HepG2 (cell line): ENCODE results near the gene RABGEF1. TPM values are rescaled to one million over a fixed set of nuclear protein-coding genes. Genes with fewer than 3 reads are reported as not detected.
A peak's percentile ranks its signal among the peaks of the same experiment; 100 is the strongest.

Experiments
- DNMT3B ChIP-seq: conservative IDR thresholded peaks from 2 replicates; pipeline ENCODE4 v1.6.1; 2016; ENCODE audit warnings: missing biosample characterization, control low read depth
- FOXP4 ChIP-seq: sonication (generic); formaldehyde crosslinking; IDR thresholded peaks from 2 replicates; pipeline ENCODE4 v1.4.0; 2020; ENCODE audit warnings: missing genetic modification reagents
- GLI4 ChIP-seq: sonication (generic); formaldehyde crosslinking; IDR thresholded peaks from 2 replicates; pipeline ENCODE4 v1.5.1; 2020; ENCODE audit warnings: missing genetic modification reagents, mild to moderate bottlenecking, moderate library complexity, borderline replicate concordance
- IKZF4 ChIP-seq: sonication (generic); formaldehyde crosslinking; IDR thresholded peaks from 2 replicates; pipeline ENCODE4 v1.5.1; 2020; ENCODE audit warnings: borderline replicate concordance, mild to moderate bottlenecking, low read depth, missing genetic modification reagents; ENCODE audit errors: not compliant biosample characterization
- KAT8 ChIP-seq: IDR thresholded peaks from 2 replicates; pipeline ENCODE4 v1.6.1; 2016; ENCODE audit warnings: missing genetic modification reagents, missing compliant biosample characterization
- MTF2 ChIP-seq: sonication (generic); formaldehyde crosslinking; IDR thresholded peaks from 2 replicates; pipeline ENCODE4 v1.5.0; 2020; ENCODE audit warnings: missing genetic modification reagents, borderline replicate concordance
- NFE2L2 ChIP-seq: fragments of 150-350 bp; IDR thresholded peaks from 2 replicates; pipeline ENCODE4 v1.6.1; 2014; ENCODE audit warnings: low read length
- ZNF34 ChIP-seq: sonication (generic); formaldehyde crosslinking; IDR thresholded peaks from 2 replicates; pipeline ENCODE4 v1.4.0; 2020; ENCODE audit warnings: mild to moderate bottlenecking, missing genetic modification reagents, borderline replicate concordance
- ZNF468 ChIP-seq: sonication (generic); formaldehyde crosslinking; IDR thresholded peaks from 2 replicates; pipeline ENCODE4 v1.8.0; 2022; ENCODE audit warnings: mild to moderate bottlenecking, moderate library complexity, missing genetic modification reagents
- ZNF737 ChIP-seq: sonication (generic); formaldehyde crosslinking; IDR thresholded peaks from 2 replicates; pipeline ENCODE4 v1.5.0; 2020; ENCODE audit warnings: missing genetic modification reagents, mild to moderate bottlenecking, borderline replicate concordance
- polyA plus RNA-seq, 8 experiments: library from polyadenylated mRNA; depleted of rRNA in 3 of 8; stranded (reverse) in 7 of 8; unstranded in 1 of 8; fragments of >200 nt; fragmentation: Illumina TruSeq in 4 of 8; extraction: Trizol in 4 of 8; gene quantifications; 2 replicates each; pipeline versions ENCODE4 v1.2.1 to v1.2.3, GENCODE V29; 2011 to 2016; ENCODE audit warnings: low read depth in 4 of 8, missing spikeins in 1 of 8, mixed read lengths in 1 of 8; ENCODE audit not compliant: insufficient read depth in 1 of 8
- total RNA-seq, 5 experiments: library from RNA; depleted of rRNA; stranded (reverse); fragments of >200 nt; fragmentation: Illumina TruSeq; extraction: Trizol; gene quantifications; 2 replicates each; pipeline ENCODE4 v1.2.3, GENCODE V29; 2016; ENCODE audit warnings: low read depth in 1 of 5
- TF ChIP-seq, protein P1 (sequence below): IDR thresholded peaks from 2 replicates; pipeline ENCODE4 v1.6.1; 2016; ENCODE audit warnings: missing biosample characterization, missing genetic modification reagents, low read depth
- TF ChIP-seq, protein P2 (sequence below): sonication (generic); formaldehyde crosslinking; IDR thresholded peaks from 2 replicates; pipeline ENCODE4 v1.5.1; 2020; ENCODE audit warnings: mild to moderate bottlenecking, missing genetic modification reagents
- TF ChIP-seq, protein P3 (sequence below): sonication (generic); formaldehyde crosslinking; IDR thresholded peaks from 2 replicates; pipeline ENCODE4 v1.4.0; 2020; ENCODE audit warnings: missing genetic modification reagents
- TF ChIP-seq, protein P4 (sequence below): sonication (generic); formaldehyde crosslinking; IDR thresholded peaks from 2 replicates; pipeline ENCODE4; 2020; ENCODE audit warnings: missing genetic modification reagents, mild to moderate bottlenecking, borderline replicate concordance
- TF ChIP-seq, protein P5 (sequence below): sonication (generic); formaldehyde crosslinking; IDR thresholded peaks from 2 replicates; pipeline ENCODE4 v1.4.0; 2020; ENCODE audit warnings: missing genetic modification reagents

The RABGEF1 gene
- total and polyA plus RNA-seq, 2 of the 13 experiments (the other 11 are each of a cell fraction or from before 2014, with no cell fraction given) = 22.7 to 35.3 TPM

GRCh38 chr7:66844552-66845378 lies 104.2 kb downstream of the RABGEF1 start (continued):
- TF ChIP-seq, protein P1, sequence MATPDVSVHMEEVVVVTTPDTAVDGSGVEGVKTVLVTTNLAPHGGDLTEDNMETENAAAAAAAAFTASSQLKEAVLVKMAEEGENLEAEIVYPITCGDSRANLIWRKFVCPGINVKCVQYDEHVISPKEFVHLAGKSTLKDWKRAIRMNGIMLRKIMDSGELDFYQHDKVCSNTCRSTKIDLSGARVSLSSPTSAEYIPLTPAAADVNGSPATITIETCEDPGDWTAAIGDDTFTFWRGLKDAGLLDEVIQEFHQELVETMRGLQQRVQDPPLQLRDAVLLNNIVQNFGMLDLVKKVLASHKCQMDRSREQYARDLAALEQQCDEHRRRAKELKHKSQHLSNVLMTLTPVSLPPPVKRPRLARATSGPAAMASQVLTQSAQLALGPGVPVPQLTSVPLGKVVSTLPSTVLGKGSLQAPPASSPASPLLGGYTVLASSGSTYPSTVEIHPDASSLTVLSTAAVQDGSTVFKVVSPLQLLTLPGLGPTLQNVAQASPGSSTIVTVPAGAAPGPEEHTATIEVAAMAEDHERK (CRISPR knock-in tag) = peak; percentile 76
- TF ChIP-seq KAT8 (CRISPR knock-in tag) (peak; percentile 99), NFE2L2 (no peak), IKZF4 (CRISPR knock-in tag) (peak; percentile 71), GLI4 (CRISPR knock-in tag) (0 out of 2 replicates have a peak, but pooled peaks have one; percentile 28), DNMT3B (CRISPR knock-in tag) (no peak), ZNF737 (CRISPR knock-in tag) (no peak), MTF2 (no peak), ZNF34 (CRISPR knock-in tag) (no peak), FOXP4 (CRISPR knock-in tag) (peak; percentile 48; the same call in 1 of the 2 replicates), ZNF468 (CRISPR knock-in tag) (no peak)
- TF ChIP-seq, protein P2, sequence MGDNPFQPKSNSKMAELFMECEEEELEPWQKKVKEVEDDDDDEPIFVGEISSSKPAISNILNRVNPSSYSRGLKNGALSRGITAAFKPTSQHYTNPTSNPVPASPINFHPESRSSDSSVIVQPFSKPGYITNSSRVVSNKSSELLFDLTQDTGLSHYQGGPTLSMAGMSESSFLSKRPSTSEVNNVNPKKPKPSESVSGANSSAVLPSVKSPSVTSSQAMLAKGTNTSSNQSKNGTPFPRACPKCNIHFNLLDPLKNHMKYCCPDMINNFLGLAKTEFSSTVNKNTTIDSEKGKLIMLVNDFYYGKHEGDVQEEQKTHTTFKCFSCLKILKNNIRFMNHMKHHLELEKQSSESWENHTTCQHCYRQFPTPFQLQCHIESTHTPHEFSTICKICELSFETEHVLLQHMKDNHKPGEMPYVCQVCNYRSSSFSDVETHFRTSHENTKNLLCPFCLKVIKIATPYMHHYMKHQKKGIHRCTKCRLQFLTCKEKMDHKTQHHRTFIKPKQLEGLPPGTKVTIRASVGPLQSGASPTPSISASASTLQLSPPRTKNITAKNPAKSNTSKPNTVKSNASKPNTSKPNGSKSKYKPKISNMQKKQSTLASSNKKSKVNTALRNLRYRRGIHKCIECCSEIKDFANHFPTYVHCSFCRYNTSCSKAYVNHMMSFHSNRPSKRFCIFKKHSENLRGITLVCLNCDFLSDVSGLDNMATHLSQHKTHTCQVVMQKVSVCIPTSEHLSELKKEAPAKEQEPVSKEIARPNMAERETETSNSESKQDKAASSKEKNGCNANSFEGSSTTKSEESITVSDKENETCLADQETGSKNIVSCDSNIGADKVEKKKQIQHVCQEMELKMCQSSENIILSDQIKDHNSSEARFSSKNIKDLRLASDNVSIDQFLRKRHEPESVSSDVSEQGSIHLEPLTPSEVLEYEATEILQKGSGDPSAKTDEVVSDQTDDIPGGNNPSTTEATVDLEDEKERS = 0 out of 2 replicates have a peak, but pooled peaks have one; percentile 40
- TF ChIP-seq, protein P3, sequence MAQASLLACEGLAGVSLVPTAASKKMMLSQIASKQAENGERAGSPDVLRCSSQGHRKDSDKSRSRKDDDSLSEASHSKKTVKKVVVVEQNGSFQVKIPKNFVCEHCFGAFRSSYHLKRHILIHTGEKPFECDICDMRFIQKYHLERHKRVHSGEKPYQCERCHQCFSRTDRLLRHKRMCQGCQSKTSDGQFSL = no peak; the same call in 1 of the 2 replicates
- TF ChIP-seq, protein P4, sequence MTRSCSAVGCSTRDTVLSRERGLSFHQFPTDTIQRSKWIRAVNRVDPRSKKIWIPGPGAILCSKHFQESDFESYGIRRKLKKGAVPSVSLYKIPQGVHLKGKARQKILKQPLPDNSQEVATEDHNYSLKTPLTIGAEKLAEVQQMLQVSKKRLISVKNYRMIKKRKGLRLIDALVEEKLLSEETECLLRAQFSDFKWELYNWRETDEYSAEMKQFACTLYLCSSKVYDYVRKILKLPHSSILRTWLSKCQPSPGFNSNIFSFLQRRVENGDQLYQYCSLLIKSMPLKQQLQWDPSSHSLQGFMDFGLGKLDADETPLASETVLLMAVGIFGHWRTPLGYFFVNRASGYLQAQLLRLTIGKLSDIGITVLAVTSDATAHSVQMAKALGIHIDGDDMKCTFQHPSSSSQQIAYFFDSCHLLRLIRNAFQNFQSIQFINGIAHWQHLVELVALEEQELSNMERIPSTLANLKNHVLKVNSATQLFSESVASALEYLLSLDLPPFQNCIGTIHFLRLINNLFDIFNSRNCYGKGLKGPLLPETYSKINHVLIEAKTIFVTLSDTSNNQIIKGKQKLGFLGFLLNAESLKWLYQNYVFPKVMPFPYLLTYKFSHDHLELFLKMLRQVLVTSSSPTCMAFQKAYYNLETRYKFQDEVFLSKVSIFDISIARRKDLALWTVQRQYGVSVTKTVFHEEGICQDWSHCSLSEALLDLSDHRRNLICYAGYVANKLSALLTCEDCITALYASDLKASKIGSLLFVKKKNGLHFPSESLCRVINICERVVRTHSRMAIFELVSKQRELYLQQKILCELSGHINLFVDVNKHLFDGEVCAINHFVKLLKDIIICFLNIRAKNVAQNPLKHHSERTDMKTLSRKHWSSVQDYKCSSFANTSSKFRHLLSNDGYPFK = peak; percentile 81; the same call in 1 of the 2 replicates
- TF ChIP-seq, protein P5, sequence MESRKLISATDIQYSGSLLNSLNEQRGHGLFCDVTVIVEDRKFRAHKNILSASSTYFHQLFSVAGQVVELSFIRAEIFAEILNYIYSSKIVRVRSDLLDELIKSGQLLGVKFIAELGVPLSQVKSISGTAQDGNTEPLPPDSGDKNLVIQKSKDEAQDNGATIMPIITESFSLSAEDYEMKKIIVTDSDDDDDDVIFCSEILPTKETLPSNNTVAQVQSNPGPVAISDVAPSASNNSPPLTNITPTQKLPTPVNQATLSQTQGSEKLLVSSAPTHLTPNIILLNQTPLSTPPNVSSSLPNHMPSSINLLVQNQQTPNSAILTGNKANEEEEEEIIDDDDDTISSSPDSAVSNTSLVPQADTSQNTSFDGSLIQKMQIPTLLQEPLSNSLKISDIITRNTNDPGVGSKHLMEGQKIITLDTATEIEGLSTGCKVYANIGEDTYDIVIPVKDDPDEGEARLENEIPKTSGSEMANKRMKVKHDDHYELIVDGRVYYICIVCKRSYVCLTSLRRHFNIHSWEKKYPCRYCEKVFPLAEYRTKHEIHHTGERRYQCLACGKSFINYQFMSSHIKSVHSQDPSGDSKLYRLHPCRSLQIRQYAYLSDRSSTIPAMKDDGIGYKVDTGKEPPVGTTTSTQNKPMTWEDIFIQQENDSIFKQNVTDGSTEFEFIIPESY (CRISPR knock-in tag) = peak; percentile 48; the same call in 1 of the 2 replicates
